Activated T-cell treated with anti-CD3 and anti-CD28 coated beads for 4 hours (primary cell): Measurements from ENCODE around the gene KY.
A peak's percentile ranks its signal among the peaks of the same experiment; 100 is the strongest.
"Not testable (repeated sequence)": the region's sequence is repeated elsewhere in the genome, so short reads cannot be mapped to it uniquely, and the experiment has no call there.

Source experiments
- DNase-seq: peaks from one replicate; pipeline ENCODE4 v3.0.0-alpha.2; 2020

KY gene

DNA sequence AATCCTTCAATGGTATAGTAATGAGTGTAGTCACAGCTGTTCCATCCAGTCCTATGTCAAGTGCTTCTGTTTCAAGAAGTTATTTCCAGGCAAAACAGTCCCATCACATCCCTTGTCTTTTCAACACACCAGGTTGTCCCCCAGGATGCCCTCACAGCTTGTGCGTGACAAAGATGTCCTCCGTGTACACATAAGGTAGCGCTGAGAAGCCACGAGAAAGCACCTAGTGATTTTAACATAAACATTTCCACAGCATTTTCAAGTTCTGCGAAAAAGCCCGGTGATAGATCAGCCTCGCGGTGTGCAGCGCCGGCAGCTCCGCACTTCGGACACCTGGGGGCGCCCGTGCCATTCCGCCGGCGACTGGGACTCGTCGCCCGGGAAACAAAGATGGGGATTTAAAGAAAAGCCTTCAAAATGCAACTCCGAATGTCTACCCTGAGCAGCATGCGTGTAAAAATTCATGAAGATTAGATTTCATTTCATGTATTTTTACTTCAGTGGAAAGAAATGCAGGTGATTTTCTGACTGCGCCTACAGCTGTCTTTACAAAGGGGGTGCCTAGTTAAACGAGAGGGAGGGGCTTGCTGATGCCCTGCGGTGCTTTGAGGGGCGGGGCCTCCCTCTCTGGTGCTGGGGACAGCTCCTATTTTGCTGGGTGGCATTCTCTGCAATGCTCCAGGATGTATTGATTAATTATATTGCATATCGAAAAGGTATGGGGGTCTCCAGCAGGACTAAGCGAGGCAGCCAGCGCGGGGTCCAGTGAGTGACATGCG, 49.9 kb downstream of the KY start:
- DNase-seq, result peak; percentile 18

DNA sequence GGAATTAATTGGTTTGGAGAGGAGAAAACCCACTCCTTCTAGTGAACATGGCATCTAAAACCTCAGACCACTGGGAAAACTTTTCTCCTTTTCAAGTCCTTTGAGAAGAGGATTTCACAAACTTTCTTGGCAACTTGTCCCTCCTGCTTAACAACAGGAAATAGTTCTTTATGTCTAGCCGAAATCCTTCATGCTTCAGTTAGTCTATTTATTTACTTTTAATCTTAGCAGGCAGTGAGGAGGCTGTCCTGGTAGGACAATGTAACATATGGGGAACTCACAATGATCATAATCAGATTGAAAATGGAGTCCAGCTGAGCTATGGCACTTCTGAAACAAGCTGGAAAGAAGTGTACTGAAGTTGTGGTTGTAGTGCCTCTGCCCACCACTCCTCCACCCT, 50.6 kb downstream of the KY start:
- DNase-seq, result no peak

DNA sequence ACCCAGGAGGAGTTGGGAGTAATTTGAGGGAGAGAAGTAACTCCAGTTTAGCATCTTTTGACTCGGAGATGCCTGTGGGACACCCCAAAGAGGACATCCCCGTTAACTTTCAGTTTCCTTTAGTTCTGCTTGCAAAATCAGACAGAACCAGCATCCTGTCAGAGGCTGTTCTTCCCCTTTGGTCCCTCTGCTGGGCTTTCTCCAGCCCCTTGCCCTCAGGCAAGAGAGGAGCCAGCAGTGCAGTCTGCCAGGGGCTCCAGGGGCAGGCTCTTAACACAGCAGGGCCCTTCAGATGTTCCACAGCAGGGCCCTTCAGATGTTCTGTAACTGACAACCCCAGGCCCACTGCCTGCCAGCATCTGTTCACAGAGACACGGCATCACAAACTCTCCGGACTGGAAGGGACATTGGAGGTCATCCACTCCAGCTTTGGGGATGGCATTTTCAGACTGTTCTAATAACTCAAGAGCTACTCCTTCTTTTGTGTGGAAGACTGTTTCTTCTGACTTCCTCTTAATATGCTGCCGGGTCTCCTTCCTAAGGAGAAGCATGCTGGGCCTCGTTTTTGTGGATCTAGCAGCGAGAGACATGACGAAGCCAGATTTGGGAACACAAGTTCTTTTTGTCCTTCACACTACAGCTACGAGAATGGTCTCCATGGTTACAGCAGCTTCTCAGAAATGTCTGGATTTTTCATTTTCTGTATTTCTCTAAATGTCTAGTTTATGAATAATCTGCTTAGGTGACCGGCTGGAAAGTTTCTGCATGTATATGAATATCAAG, 51.9 kb downstream of the KY start:
- no peak for DNase-seq

DNA sequence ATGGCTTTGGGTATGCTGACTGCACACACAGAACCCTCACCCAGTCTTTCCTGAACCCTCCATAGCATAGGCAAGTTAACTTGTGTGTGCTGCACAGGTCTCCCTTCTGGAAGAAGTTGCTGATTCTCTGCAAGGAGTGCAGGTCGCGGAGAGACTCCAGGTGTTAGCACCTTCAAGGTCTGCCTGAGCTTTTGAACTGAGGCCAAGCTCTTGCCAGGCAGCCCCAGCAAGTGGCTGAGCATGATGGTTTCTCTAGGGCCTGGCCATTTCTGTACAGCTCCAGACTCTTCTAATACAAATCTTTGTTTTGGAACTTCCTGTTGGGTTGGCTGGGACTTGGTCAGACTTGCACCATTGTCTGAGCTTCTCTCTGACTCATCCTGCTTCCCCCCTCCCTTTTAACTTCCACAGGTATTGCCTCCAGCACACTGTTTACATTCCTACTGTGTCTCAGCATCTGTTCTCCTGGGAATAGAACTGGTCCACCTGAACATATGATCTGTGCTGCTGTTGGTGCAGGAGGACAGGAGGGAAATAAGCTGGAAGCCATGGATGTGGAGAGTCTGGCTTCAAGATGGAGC, 53.3 kb downstream of the KY start:
- no peak for DNase-seq

DNA sequence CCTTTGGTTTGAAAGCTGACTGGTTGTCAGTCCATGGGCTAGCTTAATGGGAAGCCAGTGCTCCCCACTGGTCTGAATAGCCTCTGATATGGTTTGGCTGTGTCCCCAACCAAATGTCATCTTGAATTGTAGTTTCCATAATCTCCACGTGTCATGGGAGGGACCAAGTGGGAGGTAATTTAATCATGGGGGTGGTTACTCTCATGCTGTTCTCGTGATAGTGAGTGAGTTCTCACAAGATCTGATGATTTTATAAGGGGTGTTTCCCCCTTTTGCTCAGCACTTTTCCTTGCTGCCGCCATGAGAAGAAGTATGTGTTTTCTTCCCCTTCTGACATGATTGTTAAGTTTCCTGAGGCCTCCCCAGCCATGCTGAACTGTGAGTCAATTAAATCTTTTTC, 55.8 kb downstream of the KY start:
- not testable (repeated sequence) for DNase-seq

DNA sequence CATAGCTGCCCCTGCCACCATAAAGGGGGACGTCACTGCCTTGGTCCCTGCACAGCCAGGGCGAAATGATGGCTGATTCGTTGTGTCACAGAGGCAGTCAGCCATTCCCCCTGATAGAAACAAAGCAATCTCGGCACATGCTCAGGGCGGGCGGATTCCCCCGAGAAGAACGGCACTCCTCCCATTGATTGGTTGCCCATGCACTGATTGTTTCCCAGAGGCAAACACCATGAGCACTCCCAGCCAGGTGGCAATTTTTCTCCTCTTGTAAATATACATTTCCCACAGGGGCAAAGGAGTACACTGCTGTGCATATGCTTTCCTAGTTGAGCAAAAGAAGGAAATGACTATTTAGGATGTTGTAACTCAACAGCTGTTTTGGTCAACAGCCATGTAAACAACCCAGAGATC, 56.5 kb downstream of the KY start:
- DNase-seq, result no peak

DNA sequence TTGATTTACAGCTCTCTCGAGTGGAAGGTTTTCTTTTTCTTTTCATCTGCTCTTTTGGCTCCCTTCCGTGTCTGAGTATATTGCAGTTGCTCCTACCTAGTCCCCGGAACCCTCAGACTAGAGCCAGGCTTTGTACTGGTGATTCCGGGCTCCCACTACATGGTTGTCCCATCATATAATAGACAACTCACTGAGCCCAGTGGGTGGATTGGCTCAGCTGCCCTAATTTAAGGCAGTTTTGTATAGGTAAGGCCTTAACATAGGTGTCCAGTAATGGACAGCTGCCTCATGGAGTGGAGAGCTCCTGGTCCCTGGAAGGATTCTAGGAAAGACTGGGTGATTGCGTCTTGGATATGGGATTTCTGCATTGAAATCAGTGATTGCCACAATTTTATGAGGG, 58.0 kb downstream of the KY start:
- no peak for DNase-seq

DNA sequence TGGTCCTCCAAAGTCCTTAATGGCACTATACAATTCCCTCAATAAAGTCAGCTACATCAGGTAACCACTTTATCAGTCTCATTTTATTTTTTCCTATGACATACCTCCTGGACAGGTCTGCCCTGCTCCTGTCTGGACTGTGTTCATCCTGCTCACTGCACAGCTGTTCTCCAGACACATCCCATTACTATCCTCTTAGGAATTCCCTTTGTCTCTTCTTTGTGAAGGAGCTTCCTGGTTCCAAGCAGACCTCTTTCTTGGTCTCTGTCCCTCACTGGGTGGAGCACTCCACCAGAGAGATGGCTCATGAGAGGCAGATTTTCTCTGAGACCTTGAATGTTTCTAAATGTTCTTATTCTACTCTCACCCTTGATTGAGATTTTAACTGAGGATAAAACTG, 60.1 kb downstream of the KY start:
- no peak for DNase-seq

DNA sequence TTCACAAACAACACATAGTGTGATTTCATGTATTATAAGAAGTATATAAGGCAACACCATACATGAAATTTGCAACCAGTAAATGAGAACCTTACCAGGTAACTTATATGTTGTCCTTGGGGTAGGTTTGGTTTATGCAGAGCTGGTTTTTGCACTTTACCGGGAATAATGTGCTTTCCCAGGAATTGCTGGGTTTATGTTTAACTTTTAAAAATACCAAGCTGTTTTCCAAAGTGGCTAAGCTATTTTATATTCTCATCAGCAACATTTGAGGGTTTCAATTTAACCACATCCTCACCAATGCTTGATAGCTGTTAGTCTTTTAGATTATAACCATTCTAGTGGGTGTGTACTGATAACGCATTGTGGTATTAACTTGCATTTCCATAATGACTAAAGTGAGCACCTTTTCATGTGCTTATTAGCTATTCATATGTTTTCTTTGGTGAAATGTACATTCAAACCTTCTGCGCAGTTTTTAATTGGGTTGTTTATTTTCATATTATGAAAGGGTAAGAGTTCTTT, 71.6 kb downstream of the KY start:
- DNase-seq, result no peak

DNA sequence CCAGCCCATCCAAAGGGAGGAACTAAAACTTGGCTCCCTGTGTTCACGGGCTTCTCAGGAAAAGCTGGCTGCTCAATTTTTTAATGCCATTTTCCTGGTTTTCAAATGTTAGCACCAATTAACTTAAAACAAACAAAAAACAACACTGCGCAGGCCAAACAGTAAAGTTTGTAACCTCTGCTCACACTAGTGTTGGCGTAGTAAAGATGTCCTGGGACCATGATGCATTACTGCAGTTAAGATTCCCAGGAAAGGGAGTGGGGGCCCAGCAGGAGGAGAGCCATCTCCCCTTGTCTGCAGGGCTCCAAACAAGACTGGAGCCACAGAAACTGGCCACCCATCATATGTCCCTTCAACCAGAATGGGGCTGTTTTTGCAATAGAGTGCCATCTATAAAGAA, 74.0 kb downstream of the KY start:
- no peak for DNase-seq

DNA sequence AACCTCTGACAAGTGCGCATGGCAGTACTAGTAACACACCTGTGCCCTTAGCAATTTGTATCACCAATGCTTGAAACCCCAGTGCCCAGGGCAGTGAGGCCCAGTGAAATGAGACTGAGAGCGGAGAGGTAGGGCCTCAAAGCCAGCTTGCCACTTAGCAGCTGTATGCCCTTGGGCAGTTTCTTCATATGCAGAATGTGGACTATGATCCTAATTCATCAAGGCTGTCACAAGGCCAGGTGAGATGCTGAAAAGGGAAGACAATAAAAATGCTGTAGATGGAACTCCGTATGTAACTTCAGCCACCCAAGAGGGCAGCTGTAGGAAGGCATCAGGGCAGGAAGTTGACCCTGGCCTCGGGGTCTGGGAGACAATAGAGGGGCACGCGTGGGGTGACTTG, 74.4 kb downstream of the KY start:
- DNase-seq, result no peak

DNA sequence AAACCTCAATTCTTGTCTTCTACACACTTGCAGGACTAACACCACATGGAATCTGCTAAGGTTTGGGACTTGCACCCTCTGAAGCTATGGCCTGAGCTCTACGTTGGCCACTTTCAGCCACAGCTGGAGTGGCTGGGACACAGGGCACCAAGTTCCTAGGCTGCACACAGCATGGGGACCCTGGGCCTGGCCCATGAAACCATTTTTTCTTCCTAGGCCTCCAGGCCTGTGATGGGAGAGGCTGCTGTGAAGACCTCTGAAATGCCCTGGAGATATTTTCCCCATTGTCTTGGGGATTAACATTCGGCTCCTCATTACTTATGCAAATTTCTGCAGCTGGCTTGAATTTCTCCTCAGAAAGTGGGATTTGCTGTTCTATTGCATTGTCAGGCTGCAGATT, 80.9 kb downstream of the KY start:
- DNase-seq, result not testable (repeated sequence)

DNA sequence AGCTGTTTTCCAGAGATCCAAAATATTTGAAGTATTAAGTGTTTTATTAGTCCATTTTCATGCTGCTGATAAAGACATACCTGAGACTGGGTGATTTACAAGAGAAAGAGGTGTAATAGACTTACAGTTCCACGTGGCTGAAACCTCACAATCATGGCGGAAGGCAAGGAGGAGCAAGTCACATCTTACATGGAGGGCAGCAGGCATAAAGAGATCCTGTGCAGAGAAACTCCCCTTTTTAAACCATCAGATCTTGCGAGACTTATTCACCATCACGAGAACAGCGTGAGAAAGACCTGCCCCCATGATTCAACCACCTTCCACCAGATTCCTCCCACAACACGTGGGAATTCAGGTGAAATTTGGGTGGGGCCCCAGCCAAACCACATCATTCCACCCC, 82.0 kb downstream of the KY start:
- no peak for DNase-seq

DNA sequence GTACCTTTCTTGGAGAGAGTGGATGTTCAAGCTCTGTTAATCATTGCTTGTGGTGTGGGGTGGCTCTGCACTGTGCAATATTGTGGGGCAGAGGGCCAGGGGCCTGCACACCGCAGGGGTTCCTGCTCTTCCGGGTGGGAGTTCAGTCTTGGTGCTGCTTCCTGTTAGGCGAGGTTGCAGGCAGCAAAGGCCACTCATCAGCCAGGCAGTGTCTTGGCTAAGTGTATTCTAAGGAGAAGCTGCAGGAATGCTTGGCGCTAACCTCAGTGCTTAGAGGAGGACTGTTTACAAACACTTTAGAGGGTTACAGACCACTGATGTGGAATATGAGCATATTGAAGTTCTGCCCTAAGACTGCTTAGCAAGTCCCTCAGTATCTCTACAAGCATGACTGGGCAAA, 83.2 kb downstream of the KY start:
- DNase-seq, result no peak

DNA sequence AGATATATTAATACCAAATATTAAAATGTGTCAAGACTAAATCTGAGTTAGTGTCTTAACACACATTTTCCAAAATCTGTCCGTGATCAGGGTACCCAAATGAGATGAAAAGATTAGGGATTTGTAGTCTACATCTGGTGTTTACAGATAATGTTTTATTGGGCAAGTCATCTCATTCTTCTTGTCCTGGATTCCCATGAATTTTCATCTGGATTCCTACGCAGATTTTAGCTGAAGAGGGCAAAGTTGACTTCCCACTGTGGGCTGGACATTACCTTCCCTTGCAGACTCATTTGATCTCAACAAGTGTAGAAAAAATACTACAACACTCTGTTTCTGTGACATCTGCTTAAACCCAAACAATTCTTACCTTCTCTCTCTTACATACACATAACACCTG, 85.8 kb downstream of the KY start:
- DNase-seq, result no peak

DNA sequence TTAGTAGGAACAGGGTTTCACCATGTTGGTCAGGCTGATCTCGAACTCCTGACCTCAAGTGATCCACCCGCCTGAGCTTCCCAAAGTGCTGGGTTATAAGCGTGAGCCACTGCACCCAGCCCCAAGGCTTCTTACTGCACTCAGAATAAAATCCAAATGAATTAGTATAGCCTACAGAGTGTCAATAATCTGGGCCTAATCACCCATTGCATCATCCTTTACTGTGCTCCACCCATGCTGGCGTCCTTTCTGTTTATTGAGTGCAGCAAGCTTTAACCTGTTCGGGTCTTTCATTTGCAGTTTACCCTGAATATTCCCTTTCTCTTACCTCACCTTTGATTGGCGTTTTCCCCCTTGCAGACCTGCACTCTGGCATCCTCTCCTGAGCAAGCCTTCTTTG, 87.2 kb downstream of the KY start:
- DNase-seq, result no peak

DNA sequence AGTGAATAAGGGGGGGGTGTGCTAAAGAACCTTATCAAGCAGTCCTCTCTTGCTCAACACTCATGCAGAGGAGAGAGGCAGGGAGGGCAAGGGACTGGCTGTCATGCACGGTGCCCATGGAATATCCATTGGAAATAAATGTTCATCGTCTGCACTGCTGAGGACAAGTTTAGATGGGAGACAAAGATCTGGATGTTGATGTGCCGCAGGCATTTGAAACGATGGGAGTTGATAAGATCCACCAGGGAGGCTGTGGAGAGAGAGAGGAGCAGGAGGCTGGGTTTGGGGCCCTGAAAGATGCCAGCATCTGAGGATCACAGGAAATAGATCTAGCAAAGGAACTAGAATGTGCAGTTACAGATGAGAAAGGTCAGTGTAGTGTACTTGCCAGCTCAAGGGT, 88.8 kb downstream of the KY start:
- no peak for DNase-seq

DNA sequence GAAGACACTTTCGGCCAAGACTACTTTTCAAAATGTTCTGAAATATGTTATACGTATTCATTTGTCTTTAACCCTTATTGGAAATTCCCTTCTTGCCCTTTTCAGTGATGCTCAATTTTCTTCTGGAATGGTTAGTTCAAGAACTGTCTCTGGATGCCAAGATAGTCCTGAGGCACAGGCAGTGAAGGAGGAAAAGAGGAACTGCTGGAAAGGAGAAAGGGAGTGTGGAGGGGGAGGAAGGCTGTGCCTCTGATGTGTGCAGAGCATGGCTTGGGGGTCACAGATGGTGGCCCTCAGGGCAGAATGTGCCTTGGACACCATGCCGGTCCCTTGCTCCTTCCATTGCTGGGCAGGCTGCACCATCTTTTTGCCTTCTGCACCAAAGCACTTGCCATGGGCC, 91.2 kb downstream of the KY start:
- DNase-seq, result no peak
